GM23248 (cell line): ENCODE results near the gene SCTR.

Experiments
- EZH2 ChIP-seq: fragments of 200-600 bp; sonication (generic); IDR thresholded peaks from 2 replicates; pipeline ENCODE4 v1.6.1; 2018; ENCODE audit warnings: antibody characterized with exemption, mild to moderate bottlenecking; ENCODE audit not compliant: insufficient read depth, poor library complexity, severe bottlenecking
- EZH2phosphoT487 ChIP-seq: fragments of 200-600 bp; sonication (generic); IDR thresholded peaks from 2 replicates; pipeline ENCODE4 v1.6.1; 2018; ENCODE audit warnings: antibody characterized with exemption, moderate library complexity, mild to moderate bottlenecking, low read depth; ENCODE audit not compliant: insufficient read depth

- TF ChIP-seq EZH2 (no peak), EZH2phosphoT487 (no peak)
Observed at GRCh38 chr2:119518401-119519056, 5.8 kb downstream of the SCTR start.
